GM19193 (cell line): ENCODE results near the gene RASGEF1C.

Source experiments
- POLR2A ChIP-seq: IDR thresholded peaks from 4 replicates; pipeline ENCODE4 v1.6.1; 2011; ENCODE audit not compliant: insufficient read depth, insufficient read length; ENCODE audit errors: extremely low read depth

RASGEF1C gene

DNA sequence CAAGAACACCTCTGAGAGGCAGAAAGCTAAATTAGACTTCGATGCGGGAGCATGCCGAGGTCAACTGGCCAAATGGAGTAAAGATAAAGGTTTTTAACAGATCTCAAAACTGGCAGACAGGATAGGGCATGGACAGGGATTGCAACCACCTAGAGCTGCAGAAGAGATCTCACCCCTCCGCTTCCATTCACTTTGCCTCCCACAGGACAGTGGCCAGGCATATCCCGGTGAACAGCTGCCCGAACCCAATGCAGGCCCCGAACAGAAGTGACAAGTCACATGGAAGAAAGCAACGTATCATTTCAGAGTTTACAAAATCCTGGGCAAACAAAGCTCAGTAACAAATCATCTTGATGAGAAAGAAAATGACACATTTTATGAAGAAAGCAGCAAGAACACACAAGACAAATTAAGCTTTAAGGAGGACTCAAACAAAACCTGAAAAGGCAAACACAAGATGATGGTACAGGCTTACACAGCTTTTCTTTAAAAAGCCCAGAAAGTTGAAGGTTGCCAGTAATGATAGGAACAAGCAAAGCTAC lies 155.9 kb downstream of the RASGEF1C start:
- TF ChIP-seq POLR2A: no peak

DNA sequence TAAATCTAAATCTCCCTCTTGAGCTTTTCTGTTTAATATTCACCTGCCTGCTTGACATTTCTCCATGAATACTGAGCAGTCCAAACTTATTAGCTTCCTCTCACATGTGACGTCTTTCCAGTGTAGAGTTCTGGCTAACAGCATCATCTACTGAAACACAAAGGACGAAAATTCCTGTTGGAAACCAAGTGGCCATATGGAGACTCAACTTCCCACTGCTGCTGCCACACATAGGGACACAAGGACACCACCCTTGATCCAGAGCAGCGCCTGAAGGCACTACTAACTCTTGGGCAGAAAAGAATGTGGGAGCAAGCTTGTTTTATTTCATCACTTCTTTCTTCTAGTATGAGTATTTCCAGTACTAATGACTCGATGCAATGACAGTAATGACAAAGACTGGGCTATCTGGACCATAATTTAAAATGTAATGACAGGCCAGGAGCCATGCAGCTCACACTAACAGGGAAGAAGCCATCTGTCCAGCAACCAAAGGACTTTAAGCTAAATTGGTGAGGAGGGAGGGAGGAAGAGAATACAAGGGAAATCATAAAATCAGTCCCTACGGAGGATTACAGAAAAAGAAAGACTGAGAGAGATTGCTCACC lies 156.7 kb downstream of the RASGEF1C start:
- no peak for TF ChIP-seq POLR2A
